Panc1 (cell line): ENCODE data around the gene CREB3L1. TPM values are rescaled to one million over a fixed set of nuclear protein-coding genes. Genes with fewer than 3 reads are reported as not detected.

Experiments used
- ATAC-seq: fragments of 200-7000 bp; cut with Tn5 transposase; 2 replicates; pipeline ENCODE4 v1.9.1; 2020; ENCODE audit warnings: mild to moderate bottlenecking, moderate library complexity
- BruUV-seq: library from RNA; stranded (reverse); fragments of 400-500 nt; replicated peaks from 2 replicates; lab custom pipeline; 2021; lab: Mats Ljungman, UMichigan
- CTCF ChIA-PET: fragments of 300-600 bp; sonication (Branson Sonifier 250); formaldehyde crosslinking; loops from one replicate; lab custom pipeline; 2022; ENCODE audit warnings: antibody characterized with exemption; lab: Charles Lee
- POLR2A ChIA-PET: fragments of 300-600 bp; sonication (Branson Sonifier 250); formaldehyde crosslinking; loops from one replicate; lab custom pipeline; 2022; ENCODE audit warnings: antibody characterized with exemption; lab: Charles Lee
- DNase-seq: peaks from one replicate; pipeline ENCODE4 v3.0.0-alpha.2; 2010; ENCODE audit warnings: low read depth, low spot score
- H3K27ac ChIP-seq: 2 replicates; pipeline ENCODE4 v1.5.1; 2011; ENCODE audit warnings: mild to moderate bottlenecking, low read length, inconsistent platforms
- H3K27me3 ChIP-seq: fragments of 200-500 bp; sonication (Bioruptor generic); 2 replicates; pipeline ENCODE4 v1.6.0; 2014; ENCODE audit warnings: low read length, inconsistent platforms; ENCODE audit not compliant: control insufficient read depth, insufficient read depth
- H3K36me3 ChIP-seq: fragments of 200-500 bp; sonication (Bioruptor generic); 2 replicates; pipeline ENCODE4 v1.5.1; 2014; ENCODE audit warnings: inconsistent platforms, mild to moderate bottlenecking, low read length, moderate library complexity; ENCODE audit not compliant: control insufficient read depth, insufficient read depth
- H3K4me1 ChIP-seq: 2 replicates; pipeline ENCODE4 v1.5.1; 2011; ENCODE audit warnings: inconsistent platforms, mild to moderate bottlenecking, low read length, moderate library complexity; ENCODE audit not compliant: control insufficient read depth, insufficient read depth
- H3K4me3 ChIP-seq, 2 experiments: 2 replicates each; pipeline ENCODE4 v1.5.1; 2011 to 2012; ENCODE audit warnings: low read depth in 2 of 2, low read length in 2 of 2, mild to moderate bottlenecking in 2 of 2, inconsistent platforms in 1 of 2, moderate library complexity in 1 of 2
- H3K9me3 ChIP-seq: fragments of 200-500 bp; sonication (Bioruptor generic); 2 replicates; pipeline ENCODE4 v1.5.1; 2014; ENCODE audit warnings: low read depth, mild to moderate bottlenecking, inconsistent platforms, low read length, moderate library complexity; ENCODE audit not compliant: control insufficient read depth, insufficient read depth
- POLR2AphosphoS5 ChIP-seq: IDR thresholded peaks from 2 replicates; pipeline ENCODE4 v1.6.1; 2012; ENCODE audit warnings: mild to moderate bottlenecking, low read depth, low read length, moderate library complexity
- SIN3A ChIP-seq: IDR thresholded peaks from 2 replicates; pipeline ENCODE4 v1.6.1; 2012; ENCODE audit warnings: low read depth, mild to moderate bottlenecking, low read length, moderate library complexity, borderline replicate concordance; ENCODE audit not compliant: insufficient read depth
- TCF7L2 ChIP-seq: IDR thresholded peaks from 2 replicates; pipeline ENCODE4 v1.6.1; 2011; ENCODE audit warnings: mild to moderate bottlenecking, low read depth, low read length, inconsistent platforms
- in situ Hi-C: cut with HindIII; loops from 2 replicates; pipeline ENCODE4 v1.10.0; 2016; ENCODE audit warnings: low sequenced_read_pairs, low pct_unique_long_range_greater_than_20kb
- intact Hi-C: fragments of 100-400 bp; cut with micrococcal nuclease; formaldehyde crosslinking; loops from one replicate; pipeline ENCODE4 v1.10.0; 2022; ENCODE audit not compliant: unreplicated experiment
- total RNA-seq: library from RNA; stranded (reverse); gene quantifications from one replicate; pipeline ENCODE4 v1.2.1, GENCODE V29; 2021; ENCODE audit not compliant: unreplicated experiment
- TF ChIP-seq, protein P1 (sequence below), 2 experiments: IDR thresholded peaks; 2 replicates each; pipeline ENCODE4 v1.6.1; 2011 to 2012; ENCODE audit warnings: low read depth in 2 of 2, control low read depth in 1 of 2, low read length in 1 of 2, mild to moderate bottlenecking in 1 of 2, moderate library complexity in 1 of 2; ENCODE audit not compliant: insufficient read depth in 1 of 2
- TF ChIP-seq, protein P2 (sequence below): fragments of 450-650 bp; IDR thresholded peaks from 2 replicates; pipeline ENCODE4 v1.5.1; 2017; ENCODE audit warnings: mild to moderate bottlenecking

CREB3L1 gene
- total RNA-seq, 1 experiment from 2014 or later, result 35.6 TPM

DNA sequence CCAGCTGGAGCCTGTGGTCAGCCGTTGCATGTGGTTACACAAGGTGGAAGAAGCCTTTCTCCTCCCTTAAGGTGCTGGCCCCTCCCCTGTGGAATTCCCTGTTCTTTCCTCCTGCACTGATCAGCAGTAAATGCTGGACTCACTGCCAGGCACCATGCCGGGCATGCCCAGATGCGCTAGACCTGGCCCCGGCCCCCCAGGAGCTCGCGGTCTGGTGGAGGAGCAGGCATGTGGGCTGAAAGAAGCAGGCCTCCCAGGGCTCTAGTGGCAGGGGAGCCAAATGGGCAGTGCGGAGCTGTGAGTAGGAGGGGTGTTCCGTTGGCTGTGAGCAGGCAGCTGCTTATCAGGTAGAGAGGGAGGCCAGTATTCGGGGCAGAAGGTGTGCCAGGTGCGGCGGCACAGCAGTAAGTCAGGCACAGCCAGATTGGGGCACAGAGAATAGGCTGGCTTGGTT, 80.0 kb downstream of the CREB3L1 start:
- ChIA-PET CTCF (no interaction called here), POLR2A (no interaction called here)
- Histone ChIP-seq H3K4me1 (peaks cover 32% of the 10 kb centered on the region), H3K27me3 (no peaks in the 10 kb centered on the region), H3K9me3 (no peaks in the 10 kb centered on the region), H3K27ac (peak overlapping the region; percentile 45; the same call in 1 of the 2 replicates), H3K36me3 (no peaks in the 10 kb centered on the region; the same call in 1 of the 2 replicates), H3K4me3 (no peak overlapping the region)
- no TSS peak for BruUV-seq
- TF ChIP-seq, protein P1, sequence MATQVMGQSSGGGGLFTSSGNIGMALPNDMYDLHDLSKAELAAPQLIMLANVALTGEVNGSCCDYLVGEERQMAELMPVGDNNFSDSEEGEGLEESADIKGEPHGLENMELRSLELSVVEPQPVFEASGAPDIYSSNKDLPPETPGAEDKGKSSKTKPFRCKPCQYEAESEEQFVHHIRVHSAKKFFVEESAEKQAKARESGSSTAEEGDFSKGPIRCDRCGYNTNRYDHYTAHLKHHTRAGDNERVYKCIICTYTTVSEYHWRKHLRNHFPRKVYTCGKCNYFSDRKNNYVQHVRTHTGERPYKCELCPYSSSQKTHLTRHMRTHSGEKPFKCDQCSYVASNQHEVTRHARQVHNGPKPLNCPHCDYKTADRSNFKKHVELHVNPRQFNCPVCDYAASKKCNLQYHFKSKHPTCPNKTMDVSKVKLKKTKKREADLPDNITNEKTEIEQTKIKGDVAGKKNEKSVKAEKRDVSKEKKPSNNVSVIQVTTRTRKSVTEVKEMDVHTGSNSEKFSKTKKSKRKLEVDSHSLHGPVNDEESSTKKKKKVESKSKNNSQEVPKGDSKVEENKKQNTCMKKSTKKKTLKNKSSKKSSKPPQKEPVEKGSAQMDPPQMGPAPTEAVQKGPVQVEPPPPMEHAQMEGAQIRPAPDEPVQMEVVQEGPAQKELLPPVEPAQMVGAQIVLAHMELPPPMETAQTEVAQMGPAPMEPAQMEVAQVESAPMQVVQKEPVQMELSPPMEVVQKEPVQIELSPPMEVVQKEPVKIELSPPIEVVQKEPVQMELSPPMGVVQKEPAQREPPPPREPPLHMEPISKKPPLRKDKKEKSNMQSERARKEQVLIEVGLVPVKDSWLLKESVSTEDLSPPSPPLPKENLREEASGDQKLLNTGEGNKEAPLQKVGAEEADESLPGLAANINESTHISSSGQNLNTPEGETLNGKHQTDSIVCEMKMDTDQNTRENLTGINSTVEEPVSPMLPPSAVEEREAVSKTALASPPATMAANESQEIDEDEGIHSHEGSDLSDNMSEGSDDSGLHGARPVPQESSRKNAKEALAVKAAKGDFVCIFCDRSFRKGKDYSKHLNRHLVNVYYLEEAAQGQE (IDR thresholded peaks at IDR 0.05; ENCODE audit: insufficient read depth in 1 of 2, low read depth in 2 of 2, low read length in 1 of 2), result no peak
- TF ChIP-seq POLR2AphosphoS5 (no peak), TCF7L2 (no peak), SIN3A (no peak)
- TF ChIP-seq, protein P2, sequence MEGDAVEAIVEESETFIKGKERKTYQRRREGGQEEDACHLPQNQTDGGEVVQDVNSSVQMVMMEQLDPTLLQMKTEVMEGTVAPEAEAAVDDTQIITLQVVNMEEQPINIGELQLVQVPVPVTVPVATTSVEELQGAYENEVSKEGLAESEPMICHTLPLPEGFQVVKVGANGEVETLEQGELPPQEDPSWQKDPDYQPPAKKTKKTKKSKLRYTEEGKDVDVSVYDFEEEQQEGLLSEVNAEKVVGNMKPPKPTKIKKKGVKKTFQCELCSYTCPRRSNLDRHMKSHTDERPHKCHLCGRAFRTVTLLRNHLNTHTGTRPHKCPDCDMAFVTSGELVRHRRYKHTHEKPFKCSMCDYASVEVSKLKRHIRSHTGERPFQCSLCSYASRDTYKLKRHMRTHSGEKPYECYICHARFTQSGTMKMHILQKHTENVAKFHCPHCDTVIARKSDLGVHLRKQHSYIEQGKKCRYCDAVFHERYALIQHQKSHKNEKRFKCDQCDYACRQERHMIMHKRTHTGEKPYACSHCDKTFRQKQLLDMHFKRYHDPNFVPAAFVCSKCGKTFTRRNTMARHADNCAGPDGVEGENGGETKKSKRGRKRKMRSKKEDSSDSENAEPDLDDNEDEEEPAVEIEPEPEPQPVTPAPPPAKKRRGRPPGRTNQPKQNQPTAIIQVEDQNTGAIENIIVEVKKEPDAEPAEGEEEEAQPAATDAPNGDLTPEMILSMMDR, result no peak
- ATAC-seq (0 out of 2 replicates have a peak, but pooled peaks have one; percentile 19), DNase-seq (no peak)
- intact Hi-C loops (no loop called here), in situ Hi-C loops (no loop called here)

DNA sequence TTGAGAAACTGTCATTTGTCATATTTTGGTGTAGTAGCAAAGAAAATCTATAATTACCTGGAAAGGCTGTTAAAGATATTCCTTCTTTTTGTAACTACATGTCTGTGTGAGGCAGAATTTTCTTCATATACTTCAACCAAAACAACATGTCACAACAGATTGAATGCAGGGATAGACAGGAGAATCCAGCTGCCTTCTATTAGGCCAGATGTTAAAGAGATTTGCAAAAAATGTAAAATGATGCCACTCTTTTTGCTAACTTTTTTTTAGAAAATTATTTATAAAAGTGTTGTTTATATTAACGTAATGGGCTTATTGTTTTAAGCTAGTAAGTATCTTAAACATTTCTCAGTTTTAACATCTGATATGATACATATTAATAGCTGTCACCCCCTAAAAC, 82.5 kb downstream of the CREB3L1 start:
- Histone ChIP-seq H3K4me1 (peaks cover 52% of the 10 kb centered on the region), H3K9me3 (no peaks in the 10 kb centered on the region), H3K36me3 (no peaks in the 10 kb centered on the region; the same call in 1 of the 2 replicates), H3K27me3 (no peaks in the 10 kb centered on the region), H3K27ac (peak overlapping the region; percentile 51), H3K4me3 (no peak overlapping the region)
- ATAC-seq (no peak), DNase-seq (no peak)
- TF ChIP-seq POLR2AphosphoS5 (no peak), SIN3A (no peak), TCF7L2 (no peak)
- TF ChIP-seq, protein P2, result no peak
- TF ChIP-seq, protein P1 (IDR thresholded peaks at IDR 0.05; ENCODE audit: insufficient read depth in 1 of 2, low read depth in 2 of 2, low read length in 1 of 2), result no peak
- intact Hi-C loops, result no loop called here
- in situ Hi-C loops, result no loop called here
- no TSS peak for BruUV-seq
- ChIA-PET POLR2A (no interaction called here), CTCF (interaction anchor here (0.6 to 0.7 kb wide), 2 partner anchors 10 to 54 kb away, joined by 3 read pairs; no protein-coding TSS in a partner anchor)
